K562 (cell line): ENCODE measurements around the gene PELI1. TPM values are rescaled to one million over a fixed set of nuclear protein-coding genes. Genes with fewer than 3 reads are reported as not detected.

ENCODE experiments used
- ATAC-seq: fragments of 200-7000 bp; cut with Tn5 transposase; 3 replicates; pipeline ENCODE4 v1.9.1; 2020; ENCODE audit warnings: moderate library complexity
- BruUV-seq: library from RNA; stranded (reverse); fragments of 400-500 nt; replicated peaks from 2 replicates; lab custom pipeline; 2021; lab: Mats Ljungman, UMichigan
- CTCF ChIA-PET: fragments of 300-600 bp; formaldehyde crosslinking; extraction: SDS; loops from one replicate; lab custom pipeline; 2021; ENCODE audit warnings: low intra/inter-chr PET ratio; lab: Yijun Ruan, JAX
- POLR2A ChIA-PET: fragments of 300-600, 350-650 bp; sonication (Branson Sonifier 250); formaldehyde crosslinking; extraction: SDS; loops from one replicate; lab custom pipeline; 2021; ENCODE audit warnings: antibody characterized with exemption, inconsistent platforms; lab: Yijun Ruan, JAX
- DNase-seq, 4 experiments: peaks; one replicate each; pipeline versions ENCODE4 v3.0.0 to v3.0.0-alpha.2; 2011 to 2018; ENCODE audit warnings: low spot score in 3 of 4, mixed read lengths in 3 of 4; ENCODE audit errors: extremely low read depth in 1 of 4
- FAIRE-seq: peaks from 2 replicates; lab custom pipeline; 2011; peaks lifted over from hg19 to GRCh38; lab: Jason Lieb, UNC
- H2AFZ ChIP-seq: 2 replicates; pipeline ENCODE4 v1.6.0; 2011; ENCODE audit warnings: low read depth, low read length, control low read depth, inconsistent platforms
- H3K27ac ChIP-seq: fragments of 200-600 bp; 3 replicates; pipeline ENCODE4 v1.8.0; 2011; ENCODE audit warnings: low read depth, mild to moderate bottlenecking, control low read depth, inconsistent platforms, low read length, moderate library complexity, mixed read lengths; ENCODE audit errors: extremely low read depth
- H3K27me3 ChIP-seq, 2 experiments: fragments of 300-600 bp in 1 of 2; 2 replicates in 1 of 2; 3 replicates in 1 of 2; pipeline versions ENCODE4 v1.6.0 to v1.8.0; 2011; ENCODE audit warnings: inconsistent platforms in 2 of 2, low read length in 2 of 2, mild to moderate bottlenecking in 1 of 2, mixed read lengths in 1 of 2, moderate library complexity in 1 of 2; ENCODE audit not compliant: control insufficient read depth in 2 of 2, insufficient read depth in 2 of 2
- H3K36me3 ChIP-seq: fragments of 300-600 bp; 3 replicates; pipeline ENCODE4 v1.8.0; 2011; ENCODE audit warnings: mild to moderate bottlenecking, low read length, inconsistent platforms; ENCODE audit not compliant: control insufficient read depth, insufficient read depth
- H3K4me1 ChIP-seq, 2 experiments: fragments of 200-600 bp in 1 of 2; replicated peaks in 1 of 2; 2 replicates in 1 of 2; 3 replicates in 1 of 2; pipeline versions ENCODE4 v1.5.1 to v1.8.0; 2011; ENCODE audit warnings: inconsistent platforms in 2 of 2, low read length in 2 of 2, mild to moderate bottlenecking in 1 of 2, mixed read lengths in 1 of 2, moderate library complexity in 1 of 2; ENCODE audit not compliant: control insufficient read depth in 2 of 2, insufficient read depth in 2 of 2
- H3K4me2 ChIP-seq: 2 replicates; pipeline ENCODE4 v1.6.1; 2011; ENCODE audit warnings: low read length, control low read depth, inconsistent platforms, mixed read lengths; ENCODE audit not compliant: insufficient read depth
- H3K4me3 ChIP-seq: fragments of 200-600 bp; sonication (generic), shearing (Covaris generic); 2 replicates; pipeline ENCODE4 v1.5.1; 2016; ENCODE audit warnings: control low read depth, inconsistent platforms
- H3K79me2 ChIP-seq: fragments of 200-600 bp; 3 replicates; pipeline ENCODE4 v1.8.0; 2011; ENCODE audit warnings: low read length, inconsistent platforms; ENCODE audit not compliant: control insufficient read depth, insufficient read depth
- H3K9ac ChIP-seq, 2 experiments: 2 replicates each; pipeline versions ENCODE4 v1.6.0 to v1.6.1; 2011; ENCODE audit warnings: low read depth in 2 of 2, low read length in 2 of 2, control low read depth in 1 of 2, inconsistent platforms in 1 of 2, mild to moderate bottlenecking in 1 of 2, mixed read lengths in 1 of 2; ENCODE audit not compliant: insufficient read depth in 1 of 2
- H3K9me1 ChIP-seq: one replicate; pipeline ENCODE4 v1.6.0; 2011; ENCODE audit warnings: inconsistent platforms, mild to moderate bottlenecking, low read length, moderate library complexity; ENCODE audit not compliant: control insufficient read depth, insufficient read depth
- H3K9me3 ChIP-seq: replicated peaks from 2 replicates; pipeline ENCODE4 v1.5.1; 2011; ENCODE audit warnings: low read depth, low read length, inconsistent platforms; ENCODE audit not compliant: control insufficient read depth, insufficient read depth
- H4K20me1 ChIP-seq: replicated peaks from 2 replicates; pipeline ENCODE4 v1.6.1; 2011; ENCODE audit warnings: low read length, inconsistent platforms, mixed read lengths; ENCODE audit not compliant: control insufficient read depth, insufficient read depth
- CBX8 ChIP-seq: fragments of 200-600 bp; sonication (generic); IDR thresholded peaks from 2 replicates; pipeline ENCODE4 v1.6.1; 2012; ENCODE audit warnings: borderline replicate concordance, mixed run types, low read depth, mild to moderate bottlenecking, moderate library complexity, mixed read lengths, low read length, control low read depth, inconsistent platforms; ENCODE audit not compliant: poor library complexity, severe bottlenecking; ENCODE audit errors: extremely low read depth
- DMBX1 ChIP-seq: fragments of 250-450 bp; sonication (Bioruptor Pico); IDR thresholded peaks from 2 replicates; pipeline ENCODE4 v1.8.0; 2022; ENCODE audit warnings: inconsistent platforms, mild to moderate bottlenecking, moderate library complexity, borderline replicate concordance
- EWSR1 ChIP-seq: fragments of 450-650 bp; IDR thresholded peaks from 2 replicates; pipeline ENCODE4 v1.6.1; 2018; ENCODE audit warnings: borderline replicate concordance, mild to moderate bottlenecking, low read depth, moderate library complexity; ENCODE audit not compliant: partially characterized antibody
- GTF2A2 ChIP-seq: IDR thresholded peaks from 2 replicates; pipeline ENCODE4 v1.6.1; 2016; ENCODE audit warnings: mild to moderate bottlenecking, missing genetic modification characterization, missing compliant biosample characterization
- KHSRP ChIP-seq: fragments of 450-650 bp; IDR thresholded peaks from 2 replicates; pipeline ENCODE4 v1.6.1; 2017
- NFYB ChIP-seq: IDR thresholded peaks from 2 replicates; pipeline ENCODE4 v1.6.1; 2011; ENCODE audit warnings: mild to moderate bottlenecking, moderate library complexity; ENCODE audit not compliant: insufficient read length; ENCODE audit errors: extremely low read depth
- ZBTB8A ChIP-seq: fragments of 450-650 bp; IDR thresholded peaks from 2 replicates; pipeline ENCODE4 v1.6.1; 2018; ENCODE audit warnings: mild to moderate bottlenecking, moderate library complexity; ENCODE audit not compliant: partially characterized antibody
- ZKSCAN3 ChIP-seq: fragments of 250-450 bp; sonication (Bioruptor Pico); IDR thresholded peaks from 2 replicates; pipeline ENCODE4 v1.4.0; 2020
- ZNF24 ChIP-seq: fragments of 450-650 bp; IDR thresholded peaks from 2 replicates; pipeline ENCODE4 v1.6.1; 2016
- ZNF354B ChIP-seq: fragments of 250-450 bp; sonication (Bioruptor Pico); IDR thresholded peaks from 2 replicates; pipeline ENCODE4 v1.4.0; 2020
- ZNF41 ChIP-seq: fragments of 250-450 bp; sonication (Bioruptor Pico); conservative IDR thresholded peaks from 2 replicates; pipeline ENCODE4 v1.4.0; 2020; ENCODE audit warnings: mild to moderate bottlenecking
- ZNF584 ChIP-seq: fragments of 200-800 bp; sonication (Bioruptor generic); IDR thresholded peaks from 2 replicates; pipeline ENCODE4 v1.6.1; 2016; ENCODE audit warnings: low read depth, mild to moderate bottlenecking, missing genetic modification characterization, missing compliant biosample characterization
- WGBS: fragments of 100-300 bp; shearing (Covaris generic); methylation state at CpG from one replicate; pipeline ENCODE4 v1.1.6; 2016; ENCODE audit warnings: low coverage, mixed read lengths; ENCODE audit not compliant: insufficient coverage; ENCODE audit errors: missing lambda C conversion rate; 5-methylcytosine and 5-hydroxymethylcytosine counted together
- in situ Hi-C: fragments of 300-500 bp; cut with MboI; formaldehyde crosslinking; loops from 4 replicates; pipeline ENCODE4 v1.15.0; 2018; ENCODE audit warnings: inconsistent platforms, mixed read lengths
- intact Hi-C: fragments of 100-400 bp; cut with micrococcal nuclease; formaldehyde crosslinking; loops from 2 replicates; pipeline ENCODE4 v1.14.2; 2022
- polyA plus RNA-seq, 8 experiments: library from polyadenylated mRNA; depleted of rRNA in 4 of 8; stranded (reverse) in 5 of 8; unstranded in 3 of 8; fragments of >200 nt; fragmentation: Nextera tagmentation in 2 of 8; fragmentation: Illumina TruSeq in 1 of 8; extraction: Ambion mirVana in 2 of 8; extraction: Trizol in 1 of 8; gene quantifications; 2 replicates each; pipeline versions ENCODE4 v1.2.1 to v1.2.3, GENCODE V29; 2011 to 2014; ENCODE audit warnings: inconsistent platforms in 1 of 8, missing spikeins in 1 of 8
- total RNA-seq, 7 experiments: library from RNA; depleted of rRNA in 6 of 7; stranded (reverse); fragments of >200 nt in 6 of 7; fragmentation: Illumina TruSeq in 2 of 7; extraction: Trizol in 2 of 7; gene quantifications; 2 replicates each; pipeline versions ENCODE4 v1.2.1 to v1.2.3, GENCODE V29; 2011 to 2021; ENCODE audit warnings: low replicate concordance in 1 of 7
- TF ChIP-seq, protein P1 (sequence below): sonication (generic); formaldehyde crosslinking; IDR thresholded peaks from 2 replicates; pipeline ENCODE4 v1.8.0; 2022; ENCODE audit warnings: mild to moderate bottlenecking, missing genetic modification reagents
- TF ChIP-seq, protein P2 (sequence below): IDR thresholded peaks from 3 replicates; pipeline ENCODE4 v1.6.1; 2011; ENCODE audit warnings: borderline replicate concordance, mild to moderate bottlenecking; ENCODE audit not compliant: insufficient read length, insufficient read depth
- TF ChIP-seq, protein P3 (sequence below): sonication (generic); formaldehyde crosslinking; IDR thresholded peaks from 2 replicates; pipeline ENCODE4 v1.8.0; 2022; ENCODE audit warnings: mild to moderate bottlenecking, missing genetic modification reagents
- TF ChIP-seq, protein P4 (sequence below): IDR thresholded peaks from 2 replicates; pipeline ENCODE4 v1.6.1; 2011; ENCODE audit not compliant: insufficient read length; ENCODE audit errors: extremely low read depth

PELI1 gene
- total and polyA plus RNA-seq, 9 of the 15 experiments (the other 6 are each of a cell fraction or from before 2014, with no cell fraction given), result 3.3 to 19.2 (median 12.5) TPM

DNA sequence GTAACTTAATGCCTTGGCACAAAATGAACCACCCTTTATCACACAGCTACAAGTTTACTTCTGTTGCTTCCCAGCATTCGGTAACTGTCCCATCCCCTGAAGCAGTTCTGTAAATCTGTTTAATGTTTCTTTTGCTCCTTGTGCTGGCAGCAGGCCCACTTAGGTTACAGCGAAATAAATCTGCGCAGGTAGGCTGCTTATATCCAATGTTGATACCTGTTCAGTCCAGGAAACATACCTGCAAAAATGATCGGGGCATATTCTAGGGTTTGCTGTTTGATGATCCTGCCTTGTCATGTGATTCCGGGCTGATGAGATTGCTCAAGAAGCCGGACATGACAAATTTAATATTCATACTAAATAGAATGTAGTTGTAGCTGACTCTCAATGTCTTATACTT lies 23.3 kb downstream of the PELI1 start (continued):
- TF ChIP-seq, protein P1, sequence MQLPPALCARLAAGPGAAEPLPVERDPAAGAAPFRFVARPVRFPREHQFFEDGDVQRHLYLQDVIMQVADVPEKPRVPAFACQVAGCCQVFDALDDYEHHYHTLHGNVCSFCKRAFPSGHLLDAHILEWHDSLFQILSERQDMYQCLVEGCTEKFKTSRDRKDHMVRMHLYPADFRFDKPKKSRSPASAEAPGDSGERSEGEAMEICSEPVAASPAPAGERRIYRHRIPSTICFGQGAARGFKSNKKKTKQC, result no peak
- no peak for TF ChIP-seq ZNF584 (CRISPR knock-in tag)

DNA sequence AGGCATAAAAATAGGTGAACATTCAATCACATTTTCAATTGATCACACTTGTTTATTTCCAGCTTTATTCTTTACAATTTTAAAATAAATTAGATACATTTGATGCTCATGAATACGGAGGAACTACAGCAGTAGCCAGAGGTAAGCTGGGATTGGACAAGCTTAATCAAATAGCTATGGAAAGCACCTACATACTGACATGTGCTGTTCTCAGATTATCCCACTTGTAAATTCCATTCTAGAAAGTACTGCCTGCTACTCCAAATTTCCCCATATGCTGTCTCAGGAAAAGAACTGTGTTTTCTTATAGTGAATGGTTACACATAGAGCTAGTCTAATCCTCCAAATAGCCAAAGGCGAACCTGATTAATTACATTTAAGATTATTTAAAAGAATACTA lies 24.2 kb downstream of the PELI1 start:
- in situ Hi-C loops, result no loop called here
- Histone ChIP-seq H3K27ac (no peak overlapping the region), H3K4me2 (no peak overlapping the region), H3K36me3 (no peaks in the 10 kb centered on the region), H3K27me3 (no peaks in the 10 kb centered on the region), H3K4me1 (peaks cover 0 to 12% of the 10 kb centered on the region in 2 experiments; a peak in 1 of 5 replicates), H3K79me2 (peaks cover 15% of the 10 kb centered on the region; the same call in 2 of the 3 replicates), H3K9me3 (no peaks in the 10 kb centered on the region), H3K4me3 (no peak overlapping the region), H2AFZ (no peak overlapping the region), H3K9me1 (no peaks in the 10 kb centered on the region)
- DNase-seq (no peak), ATAC-seq (no peak), FAIRE-seq (no peak)
- ChIA-PET POLR2A (interaction anchor here (1.8 to 2.3 kb wide), 2 partner anchors 10 to 16 kb away, joined by 4 to 7 read pairs; no protein-coding TSS in a partner anchor), CTCF (interaction anchor here (0.6 kb wide), 1 partner anchor 1576 kb away, joined by 3 read pairs; no protein-coding TSS in a partner anchor)
- TF ChIP-seq, protein P2, sequence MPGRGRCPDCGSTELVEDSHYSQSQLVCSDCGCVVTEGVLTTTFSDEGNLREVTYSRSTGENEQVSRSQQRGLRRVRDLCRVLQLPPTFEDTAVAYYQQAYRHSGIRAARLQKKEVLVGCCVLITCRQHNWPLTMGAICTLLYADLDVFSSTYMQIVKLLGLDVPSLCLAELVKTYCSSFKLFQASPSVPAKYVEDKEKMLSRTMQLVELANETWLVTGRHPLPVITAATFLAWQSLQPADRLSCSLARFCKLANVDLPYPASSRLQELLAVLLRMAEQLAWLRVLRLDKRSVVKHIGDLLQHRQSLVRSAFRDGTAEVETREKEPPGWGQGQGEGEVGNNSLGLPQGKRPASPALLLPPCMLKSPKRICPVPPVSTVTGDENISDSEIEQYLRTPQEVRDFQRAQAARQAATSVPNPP, result no peak
- TF ChIP-seq ZKSCAN3 (CRISPR knock-in tag) (no peak), ZBTB8A (no peak), EWSR1 (no peak), CBX8 (no peak), ZNF354B (CRISPR knock-in tag) (no peak), KHSRP (no peak), DMBX1 (no peak), ZNF24 (no peak), GTF2A2 (tag) (no peak), NFYB (no peak), ZNF41 (CRISPR knock-in tag) (no peak)
- TF ChIP-seq, protein P3, sequence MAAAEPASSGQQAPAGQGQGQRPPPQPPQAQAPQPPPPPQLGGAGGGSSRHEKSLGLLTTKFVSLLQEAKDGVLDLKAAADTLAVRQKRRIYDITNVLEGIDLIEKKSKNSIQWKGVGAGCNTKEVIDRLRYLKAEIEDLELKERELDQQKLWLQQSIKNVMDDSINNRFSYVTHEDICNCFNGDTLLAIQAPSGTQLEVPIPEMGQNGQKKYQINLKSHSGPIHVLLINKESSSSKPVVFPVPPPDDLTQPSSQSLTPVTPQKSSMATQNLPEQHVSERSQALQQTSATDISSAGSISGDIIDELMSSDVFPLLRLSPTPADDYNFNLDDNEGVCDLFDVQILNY, result no peak
- TF ChIP-seq, protein P4, sequence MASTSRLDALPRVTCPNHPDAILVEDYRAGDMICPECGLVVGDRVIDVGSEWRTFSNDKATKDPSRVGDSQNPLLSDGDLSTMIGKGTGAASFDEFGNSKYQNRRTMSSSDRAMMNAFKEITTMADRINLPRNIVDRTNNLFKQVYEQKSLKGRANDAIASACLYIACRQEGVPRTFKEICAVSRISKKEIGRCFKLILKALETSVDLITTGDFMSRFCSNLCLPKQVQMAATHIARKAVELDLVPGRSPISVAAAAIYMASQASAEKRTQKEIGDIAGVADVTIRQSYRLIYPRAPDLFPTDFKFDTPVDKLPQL, result no peak
- TF ChIP-seq, all 486 proteins: peak for 0
- BruUV-seq, result no TSS peak
- H3K9ac ChIP-seq, result no peak overlapping the region
- no peaks in the 10 kb centered on the region for H4K20me1 ChIP-seq
- 69% methylated on average over 2 of the region's 2 CpGs for WGBS
- intact Hi-C loops, result no loop called here
